WI38 (cell line): ENCODE measurements around the gene CDKAL1.

Experiments used
- H3K4me3 ChIP-seq: 2 replicates; pipeline ENCODE4 v1.5.1; 2011; ENCODE audit warnings: low read depth, mild to moderate bottlenecking, control low read depth, low read length
- TF ChIP-seq, protein P1 (sequence below): IDR thresholded peaks from 2 replicates; pipeline ENCODE4 v1.5.1; 2012; ENCODE audit warnings: low read depth, mild to moderate bottlenecking, control low read depth, low read length

CDKAL1 gene

DNA sequence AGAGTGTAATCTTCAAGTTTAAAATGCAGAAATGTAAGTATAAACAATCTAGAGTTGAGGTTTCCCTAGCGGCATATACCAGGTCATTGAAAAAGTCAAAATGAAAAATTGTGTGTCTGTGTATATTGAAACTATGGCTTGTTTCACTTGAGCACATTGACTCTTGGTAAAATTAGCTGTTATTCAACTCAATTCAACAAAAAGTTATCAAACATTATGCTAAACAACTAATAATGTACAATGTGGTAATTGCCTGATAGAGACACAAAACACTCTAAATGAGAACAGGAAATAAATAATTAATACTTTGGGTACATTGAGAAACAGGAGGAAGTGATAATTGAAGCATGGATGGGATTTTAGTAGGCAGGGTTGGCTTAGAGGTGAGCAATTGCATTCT, 444.8 kb downstream of the CDKAL1 start:
- TF ChIP-seq, protein P1, sequence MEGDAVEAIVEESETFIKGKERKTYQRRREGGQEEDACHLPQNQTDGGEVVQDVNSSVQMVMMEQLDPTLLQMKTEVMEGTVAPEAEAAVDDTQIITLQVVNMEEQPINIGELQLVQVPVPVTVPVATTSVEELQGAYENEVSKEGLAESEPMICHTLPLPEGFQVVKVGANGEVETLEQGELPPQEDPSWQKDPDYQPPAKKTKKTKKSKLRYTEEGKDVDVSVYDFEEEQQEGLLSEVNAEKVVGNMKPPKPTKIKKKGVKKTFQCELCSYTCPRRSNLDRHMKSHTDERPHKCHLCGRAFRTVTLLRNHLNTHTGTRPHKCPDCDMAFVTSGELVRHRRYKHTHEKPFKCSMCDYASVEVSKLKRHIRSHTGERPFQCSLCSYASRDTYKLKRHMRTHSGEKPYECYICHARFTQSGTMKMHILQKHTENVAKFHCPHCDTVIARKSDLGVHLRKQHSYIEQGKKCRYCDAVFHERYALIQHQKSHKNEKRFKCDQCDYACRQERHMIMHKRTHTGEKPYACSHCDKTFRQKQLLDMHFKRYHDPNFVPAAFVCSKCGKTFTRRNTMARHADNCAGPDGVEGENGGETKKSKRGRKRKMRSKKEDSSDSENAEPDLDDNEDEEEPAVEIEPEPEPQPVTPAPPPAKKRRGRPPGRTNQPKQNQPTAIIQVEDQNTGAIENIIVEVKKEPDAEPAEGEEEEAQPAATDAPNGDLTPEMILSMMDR: no peak
- H3K4me3 ChIP-seq: no peak overlapping the region

DNA sequence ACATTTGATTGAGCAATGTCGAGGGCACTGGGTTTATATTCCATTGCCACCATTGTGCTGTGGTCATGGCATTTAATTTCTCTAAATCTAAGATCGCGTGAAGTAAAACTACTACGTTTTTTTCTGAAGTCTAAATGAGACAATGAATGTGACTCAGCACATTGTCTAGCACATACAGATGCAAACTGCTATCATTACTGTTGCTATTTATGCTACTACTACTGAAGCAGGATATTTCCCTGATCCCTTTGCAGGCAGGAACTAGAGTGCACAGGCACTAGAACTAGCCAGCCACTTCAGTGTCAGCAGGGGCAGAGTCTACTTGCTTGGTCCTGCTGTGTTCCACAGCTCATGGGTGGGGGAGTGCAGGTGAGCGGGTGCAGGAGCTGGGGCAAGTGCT, 449.7 kb downstream of the CDKAL1 start:
- H3K4me3 ChIP-seq: no peak overlapping the region
- TF ChIP-seq, protein P1: no peak

DNA sequence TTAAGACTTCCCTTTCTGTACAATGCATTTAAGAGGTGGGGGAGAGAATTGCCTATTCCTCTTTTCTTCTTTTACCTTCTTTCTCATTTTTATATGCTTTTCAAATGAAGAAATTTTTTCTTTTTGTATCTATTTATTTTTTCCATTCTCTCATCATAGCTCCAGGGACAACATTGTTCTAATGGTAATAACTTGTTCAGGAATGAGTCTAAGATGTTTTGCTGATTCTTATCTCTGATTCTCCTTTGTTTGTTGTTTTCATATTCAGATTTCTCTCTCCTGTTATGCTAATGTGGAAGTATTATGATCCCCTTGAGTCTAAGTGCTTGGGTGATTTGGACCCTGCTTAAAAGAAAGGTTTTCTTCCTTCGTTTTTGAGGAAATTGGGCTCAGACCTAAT, 451.6 kb downstream of the CDKAL1 start:
- TF ChIP-seq, protein P1: no peak
- no peak overlapping the region for H3K4me3 ChIP-seq

DNA sequence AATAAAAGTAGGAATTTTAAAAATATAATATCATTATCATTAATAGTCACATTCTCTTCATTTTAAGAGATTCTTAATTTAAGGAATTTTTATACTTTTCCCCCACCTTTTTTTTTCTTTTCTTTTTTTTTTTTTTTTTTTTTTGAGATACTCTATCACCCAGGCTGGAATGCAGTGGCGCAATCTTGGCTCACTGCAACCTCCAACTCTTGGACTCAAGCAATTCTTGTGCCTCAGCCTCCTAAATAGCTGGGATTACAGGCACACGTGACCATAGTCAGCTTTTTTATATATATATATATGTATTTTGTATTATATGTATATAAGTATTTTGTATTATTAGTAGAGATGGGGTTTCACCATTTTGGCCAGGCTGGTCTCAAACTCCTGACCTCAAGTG, 457.7 kb downstream of the CDKAL1 start:
- TF ChIP-seq, protein P1: no peak
- H3K4me3 ChIP-seq: no peak overlapping the region

DNA sequence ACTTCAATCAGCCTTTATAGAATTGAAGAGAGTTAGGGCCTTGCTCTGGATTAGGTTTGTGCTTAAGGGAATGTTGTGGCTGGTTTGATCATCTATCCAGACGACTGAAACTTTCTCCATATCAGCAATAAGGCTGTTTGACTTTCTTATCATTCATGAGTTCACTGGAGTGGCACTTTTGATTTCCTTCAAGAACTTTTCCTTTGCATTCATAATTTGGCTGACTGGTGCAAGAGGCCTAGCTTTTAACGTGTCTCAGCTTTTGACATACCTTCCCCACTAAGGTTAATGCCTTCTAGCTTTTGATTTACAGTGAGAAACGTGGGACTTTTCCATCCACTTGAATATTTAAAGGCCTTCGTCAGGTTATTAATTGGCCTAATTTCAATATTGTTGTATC, 461.8 kb downstream of the CDKAL1 start:
- TF ChIP-seq, protein P1: no peak
- no peak overlapping the region for H3K4me3 ChIP-seq

DNA sequence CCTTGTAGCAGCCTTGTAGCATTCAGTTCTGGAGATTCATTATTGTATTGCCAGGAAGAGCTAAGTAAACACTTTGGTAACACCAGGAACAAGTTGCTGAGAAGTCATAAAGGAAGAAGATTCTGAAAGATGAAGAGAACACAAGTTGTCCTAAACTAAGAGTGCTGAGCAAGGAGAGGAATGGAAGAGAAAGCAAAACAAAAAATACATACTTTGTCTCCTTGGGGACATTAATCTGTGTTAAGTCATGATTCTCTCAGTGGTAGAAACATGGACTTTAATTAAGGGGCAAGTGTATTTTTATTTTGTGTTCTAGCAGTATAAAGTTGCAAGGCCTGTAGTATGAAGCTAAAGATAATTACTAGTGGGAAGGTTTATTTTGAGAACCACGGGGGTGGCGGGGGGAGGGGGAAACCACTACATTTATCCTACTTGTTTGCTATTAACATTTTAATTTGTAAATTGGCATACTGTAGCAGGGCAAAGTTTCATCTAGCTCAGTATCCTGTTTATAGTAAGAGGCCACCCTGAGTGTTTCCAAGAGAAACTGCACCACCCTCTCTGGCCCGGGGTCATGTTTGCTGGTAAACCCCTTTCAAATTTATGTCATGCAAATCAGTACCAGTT, 463.0 kb downstream of the CDKAL1 start:
- TF ChIP-seq, protein P1: no peak
- no peak overlapping the region for H3K4me3 ChIP-seq

DNA sequence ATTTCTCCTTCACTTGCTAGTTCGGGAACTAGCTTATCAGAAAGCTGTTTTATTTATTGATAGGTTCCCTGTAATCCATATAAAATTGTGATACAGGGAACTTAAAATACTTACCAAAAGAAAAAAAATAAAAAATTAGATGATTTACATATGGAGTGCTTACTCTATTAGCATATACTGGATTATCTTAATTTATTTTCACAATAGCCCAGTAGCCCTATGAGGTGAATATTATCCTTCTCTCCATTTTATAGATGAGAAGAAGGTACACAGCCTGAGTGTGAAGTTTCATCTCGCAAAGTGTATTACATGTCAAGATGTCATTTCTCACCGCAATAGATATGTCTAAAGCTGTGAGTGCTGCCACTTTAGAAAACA, 463.5 kb downstream of the CDKAL1 start:
- TF ChIP-seq, protein P1: no peak

More for the DNA sequence above, 463.5 kb downstream of the CDKAL1 start:
- no peak overlapping the region for H3K4me3 ChIP-seq
